HuH-7.5 (cell line): ENCODE measurements around the gene SLC19A1.

Experiments
- DNase-seq: peaks from one replicate; pipeline ENCODE4 v3.0.0; 2011; ENCODE audit warnings: low spot score

SLC19A1 gene

GRCh38 chr21:45517249-45518065 lies 24.8 kb downstream of the SLC19A1 start:
- no peak for DNase-seq

DNA sequence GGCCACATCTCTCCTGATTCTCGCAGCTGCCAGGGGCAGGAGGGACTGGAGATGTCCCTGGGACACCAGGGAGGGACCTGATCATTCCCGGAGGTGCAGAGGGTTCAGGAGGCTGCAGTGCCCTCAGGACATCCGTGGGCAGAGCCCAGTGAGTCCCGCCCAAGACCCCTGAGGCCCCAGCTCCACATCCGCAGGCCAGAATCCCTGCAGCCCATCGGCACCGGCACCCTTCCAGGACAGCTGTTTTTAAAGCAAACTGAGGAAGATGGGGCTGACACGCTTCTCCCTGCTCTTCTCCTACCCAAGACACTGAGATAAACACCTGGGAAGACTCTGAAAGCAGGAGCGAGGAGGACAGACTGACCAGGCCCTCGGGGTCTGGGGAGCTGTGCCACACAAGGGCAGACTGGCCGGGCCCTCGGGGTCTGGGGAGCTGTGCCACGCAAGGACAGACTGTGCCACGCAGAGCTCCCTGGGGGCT lies 25.5 kb downstream of the SLC19A1 start:
- DNase-seq, result no peak

DNA sequence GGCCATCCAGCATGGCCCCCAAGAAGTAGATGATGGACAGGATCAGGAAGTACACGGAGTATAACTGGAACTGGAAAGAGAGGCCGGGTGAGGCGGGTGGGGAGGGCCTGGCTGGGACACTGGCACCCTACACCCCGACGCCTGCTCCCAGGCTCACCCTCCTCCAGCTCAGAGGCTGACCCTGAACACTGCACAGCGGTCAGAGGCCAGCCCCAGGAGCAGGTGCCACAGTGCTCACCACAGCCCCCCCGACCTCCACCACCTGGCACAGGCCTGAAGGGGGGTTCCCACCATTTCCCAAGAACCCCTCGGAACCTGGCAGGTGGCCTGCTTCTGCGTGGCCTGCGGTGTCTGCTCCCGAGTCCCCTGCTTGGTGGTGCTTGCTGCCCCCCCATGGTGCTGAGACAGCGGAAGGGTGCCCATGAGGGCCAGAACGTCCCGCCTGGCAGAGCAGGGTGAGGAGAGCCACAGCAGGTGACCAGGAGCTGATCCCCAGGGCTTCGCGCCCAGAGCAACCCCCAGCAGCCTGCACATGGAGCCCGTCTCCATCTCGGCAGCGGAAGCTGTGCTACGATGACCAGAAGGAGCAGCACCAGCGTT lies 26.1 kb downstream of the SLC19A1 start:
- DNase-seq, result no peak

DNA sequence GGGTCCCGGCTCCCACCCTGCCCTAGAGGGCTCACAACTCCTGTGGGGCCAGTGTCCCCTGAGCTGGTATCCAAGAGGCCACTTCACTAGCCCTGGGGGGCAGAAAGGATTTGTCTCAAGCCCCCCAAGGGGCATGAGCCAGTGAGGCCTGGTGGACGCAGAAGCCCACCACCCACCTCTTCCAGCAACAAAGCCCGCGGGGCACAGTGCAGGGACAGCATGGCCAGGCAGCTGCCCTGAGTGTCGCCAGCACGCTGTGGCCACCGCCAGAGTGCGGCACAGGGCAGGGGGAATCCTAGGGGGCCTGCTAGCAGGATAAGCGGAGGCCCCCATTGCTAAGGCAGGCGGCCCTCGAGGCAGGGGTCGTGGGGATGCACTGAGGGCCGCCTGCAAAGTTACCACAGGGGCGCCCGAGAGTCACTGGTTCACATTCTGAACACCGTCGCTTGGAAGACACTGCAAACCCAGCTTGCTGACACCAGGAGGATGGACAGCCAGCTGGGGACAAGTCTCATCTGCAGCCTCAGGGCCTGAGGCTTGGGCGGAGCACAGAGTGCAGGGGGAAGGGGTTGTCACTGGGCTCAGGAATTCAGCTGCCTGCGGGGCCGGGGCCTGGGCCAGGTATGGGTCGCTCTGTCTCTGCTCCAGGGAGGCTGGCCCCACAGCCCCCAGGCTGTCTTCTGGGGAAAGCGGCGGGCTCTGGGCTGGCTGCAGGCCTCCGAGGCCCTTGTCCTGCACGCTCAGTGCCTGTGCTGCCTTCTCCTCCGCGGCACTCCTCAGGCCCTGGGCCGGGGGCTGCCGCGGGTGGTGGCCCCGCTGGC lies 26.8 kb downstream of the SLC19A1 start:
- DNase-seq, result no peak

- DNase-seq, result no peak
These were observed 27.8 kb downstream of the SLC19A1 start for GRCh38 chr21:45514311-45515021.

- no peak for DNase-seq
These were observed 28.4 kb downstream of the SLC19A1 start for GRCh38 chr21:45513741-45514310.

- DNase-seq, result no peak
These were observed 29.1 kb downstream of the SLC19A1 start for GRCh38 chr21:45513003-45513717.

GRCh38 chr21:45512626-45513002 lies 29.6 kb downstream of the SLC19A1 start:
- DNase-seq, result no peak

DNA sequence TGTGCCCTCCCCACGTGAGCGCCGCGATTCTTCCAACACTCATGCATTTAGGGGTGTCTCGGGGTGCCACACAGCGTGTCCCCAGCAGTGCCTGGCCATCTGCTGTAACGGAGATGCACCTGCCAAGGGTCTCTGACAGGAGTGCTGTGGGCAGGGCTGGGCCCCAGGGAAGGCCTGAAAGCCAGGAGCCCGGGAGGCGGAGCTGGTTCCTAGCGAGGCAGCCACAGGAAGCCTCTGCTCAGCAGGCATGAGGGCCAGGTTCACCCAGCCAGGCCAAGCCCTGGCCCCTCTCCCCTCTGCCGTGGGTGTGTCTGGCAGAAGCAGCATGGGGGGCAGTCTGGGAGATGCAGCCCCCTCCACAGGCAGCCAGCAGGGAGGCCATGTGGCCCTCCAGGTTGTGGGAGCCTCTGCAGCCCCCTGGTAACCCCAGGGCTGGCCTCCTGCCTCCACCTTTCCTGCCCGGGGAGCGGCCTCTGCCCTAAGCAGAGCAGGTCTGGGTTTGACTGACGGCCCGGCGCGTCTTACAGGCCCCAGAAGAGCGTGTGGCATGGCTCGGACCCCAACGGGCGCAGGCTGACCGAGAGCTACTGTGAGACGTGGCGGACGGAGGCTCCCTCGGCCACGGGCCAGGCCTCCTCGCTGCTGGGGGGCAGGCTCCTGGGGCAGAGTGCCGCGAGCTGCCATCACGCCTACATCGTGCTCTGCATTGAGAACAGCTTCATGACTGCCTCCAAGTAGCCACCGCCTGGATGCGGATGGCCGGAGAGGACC lies 30.4 kb downstream of the SLC19A1 start:
- no peak for DNase-seq

- DNase-seq, result no peak
These were observed 31.2 kb downstream of the SLC19A1 start for GRCh38 chr21:45511007-45511406.

GRCh38 chr21:45510466-45510955 lies 31.7 kb downstream of the SLC19A1 start:
- no peak for DNase-seq

DNA sequence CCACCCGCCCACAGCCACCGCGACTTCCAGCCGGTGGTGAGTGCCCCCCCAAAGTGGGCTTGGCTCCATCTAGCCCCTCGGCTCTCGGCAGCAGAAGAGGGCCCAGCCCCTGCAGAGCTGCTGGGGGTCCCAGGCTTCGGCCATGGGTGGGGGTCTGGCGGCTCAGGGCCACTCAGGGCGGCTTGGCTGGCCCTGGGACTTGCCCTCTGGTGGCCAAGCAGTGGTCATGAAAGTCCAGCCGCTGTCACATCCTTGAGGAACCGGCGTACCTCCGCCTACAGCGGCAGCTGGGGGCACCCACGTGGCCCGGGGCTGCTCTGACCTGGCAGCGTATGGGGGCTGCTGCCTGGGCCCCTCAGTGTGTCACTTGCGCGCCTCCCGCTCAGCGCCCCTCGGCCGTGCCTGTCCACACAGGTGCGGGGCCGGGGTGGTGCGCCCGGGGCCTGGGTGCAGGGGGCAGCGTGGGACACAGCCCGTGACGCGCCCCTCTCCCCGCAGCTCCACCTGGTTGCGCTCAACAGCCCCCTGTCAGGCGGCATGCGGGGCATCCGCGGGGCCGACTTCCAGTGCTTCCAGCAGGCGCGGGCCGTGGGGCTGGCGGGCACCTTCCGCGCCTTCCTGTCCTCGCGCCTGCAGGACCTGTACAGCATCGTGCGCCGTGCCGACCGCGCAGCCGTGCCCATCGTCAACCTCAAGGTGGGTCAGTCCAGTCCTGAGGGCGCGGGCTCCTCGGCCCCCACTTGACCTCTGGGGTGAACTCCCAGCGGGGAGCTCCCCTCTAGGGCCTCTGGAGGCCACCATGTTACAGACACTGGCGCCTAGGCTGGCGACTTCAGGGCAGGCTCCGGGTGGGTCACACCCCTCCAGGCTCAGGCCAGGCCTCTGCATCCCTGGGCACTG lies 32.4 kb downstream of the SLC19A1 start:
- DNase-seq, result no peak

- peak; percentile 78 for DNase-seq
These were observed 33.4 kb downstream of the SLC19A1 start for GRCh38 chr21:45508607-45509565.

DNA sequence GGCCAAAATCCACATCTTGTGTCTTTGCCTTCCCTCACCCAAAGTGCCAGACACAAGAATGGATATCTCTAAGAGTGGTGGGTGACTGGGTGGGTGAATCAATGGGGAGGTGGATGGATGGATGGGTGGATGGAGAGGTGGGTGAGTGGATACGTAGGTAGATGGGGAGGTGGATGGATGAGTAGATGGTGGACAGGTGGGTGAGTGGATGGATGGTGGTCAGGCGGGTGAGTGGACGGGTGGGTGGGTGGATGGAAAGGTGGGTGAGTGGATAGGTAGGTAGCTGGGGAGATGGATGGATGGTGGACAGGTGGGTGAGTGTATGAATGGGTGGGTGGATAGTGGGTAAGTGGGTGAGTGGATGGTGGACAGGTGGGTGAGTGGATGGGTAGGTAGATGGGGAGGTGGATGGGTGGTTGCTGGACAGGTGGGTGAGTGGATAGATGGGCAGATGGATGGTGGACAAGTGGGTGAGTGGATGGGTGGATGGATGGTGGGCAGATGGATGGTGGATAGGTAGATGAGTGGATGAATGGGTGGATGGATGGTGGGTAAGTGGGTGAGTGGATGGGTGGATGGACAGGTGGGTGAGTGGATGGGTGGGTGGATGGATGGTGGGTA lies 34.2 kb downstream of the SLC19A1 start:
- DNase-seq, result no peak

DNA sequence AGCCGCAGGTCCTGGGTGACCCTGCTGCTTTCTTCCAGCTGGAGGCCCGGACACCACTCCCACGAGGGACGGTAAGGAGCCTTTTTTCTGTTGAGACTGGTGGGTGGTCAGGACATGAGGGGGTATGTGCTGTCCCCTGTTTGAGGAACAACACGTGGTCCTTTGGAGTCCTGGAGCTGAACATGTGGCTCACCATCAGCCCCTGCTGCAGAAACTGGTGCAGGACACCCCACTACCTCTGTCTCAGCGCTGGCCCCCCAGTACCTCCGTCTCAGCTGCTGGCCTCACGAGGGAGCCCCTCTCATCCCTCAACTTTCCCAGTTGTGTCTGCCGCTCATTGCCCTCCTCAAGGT lies 34.7 kb downstream of the SLC19A1 start:
- no peak for DNase-seq

DNA sequence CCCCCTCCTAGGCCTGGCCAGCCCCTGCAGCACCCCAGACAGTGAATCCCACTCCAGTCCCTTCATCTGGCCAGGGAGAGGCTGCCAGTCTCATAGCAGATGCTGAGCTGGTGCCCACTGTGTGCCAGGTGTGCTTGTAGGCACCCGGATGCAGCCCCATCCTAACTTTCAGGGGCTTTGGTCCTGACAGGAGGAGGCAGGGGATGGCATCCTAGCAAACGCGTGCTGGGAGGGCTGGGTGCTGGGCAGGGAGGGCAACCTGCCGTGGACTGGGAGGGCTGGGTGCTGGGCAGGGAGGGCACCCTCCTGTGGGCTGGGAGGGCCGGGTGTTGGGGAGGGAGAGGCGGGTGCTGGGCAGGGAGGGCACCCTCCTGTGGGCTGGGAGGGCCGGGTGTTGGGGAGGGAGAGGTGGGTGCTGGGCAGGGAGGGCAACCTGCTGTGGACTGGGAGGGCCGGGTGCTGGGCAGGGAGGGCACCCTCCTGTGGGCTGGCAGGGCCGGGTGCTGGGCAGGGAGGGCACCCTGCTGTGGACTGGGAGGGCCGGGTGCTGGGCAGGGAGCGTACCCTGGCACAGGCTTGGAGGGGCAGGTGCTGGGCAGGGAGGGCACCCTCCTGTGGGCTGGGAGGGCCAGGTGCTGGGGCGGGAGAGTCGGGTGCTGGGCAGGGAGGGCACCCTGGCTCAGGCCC lies 35.3 kb downstream of the SLC19A1 start:
- DNase-seq, result no peak

GRCh38 chr21:45506241-45506817 lies 35.9 kb downstream of the SLC19A1 start:
- no peak for DNase-seq
